HL-60 (cell line): ENCODE measurements around the gene CHST13.

ENCODE experiments used
- DNase-seq, 2 experiments: peaks; one replicate each; pipeline ENCODE4 v3.0.0-alpha.2; 2010 to 2020; ENCODE audit warnings: low read depth in 1 of 2, low spot score in 1 of 2
- H3K27ac ChIP-seq: fragments of 250-450 bp; sonication (Bioruptor Pico); replicated peaks from 2 replicates; pipeline ENCODE4 v1.5.1; 2020; ENCODE audit warnings: mild to moderate bottlenecking, moderate library complexity
- H3K27me3 ChIP-seq: fragments of 250-450 bp; sonication (Bioruptor Pico); 2 replicates; pipeline ENCODE4 v1.5.1; 2021; ENCODE audit warnings: mild to moderate bottlenecking, moderate library complexity; ENCODE audit not compliant: insufficient read depth, poor library complexity, severe bottlenecking
- H3K4me3 ChIP-seq: replicated peaks from 2 replicates; pipeline ENCODE4 v1.5.1; 2011; ENCODE audit warnings: mild to moderate bottlenecking, control low read depth, low read length; ENCODE audit not compliant: insufficient read depth
- CTCF ChIP-seq: IDR thresholded peaks from one replicate; pipeline ENCODE4 v1.5.1; 2011; ENCODE audit warnings: low read length, control low read depth, inconsistent platforms; ENCODE audit not compliant: insufficient read depth
- GABPA ChIP-seq: IDR thresholded peaks from 2 replicates; pipeline ENCODE4 v1.6.1; 2012; ENCODE audit warnings: low read depth
- POLR2AphosphoS5 ChIP-seq: IDR thresholded peaks from 2 replicates; pipeline ENCODE4 v1.6.1; 2012; ENCODE audit warnings: low read depth
- REST ChIP-seq: IDR thresholded peaks from 2 replicates; pipeline ENCODE4 v1.6.1; 2012; ENCODE audit warnings: low read depth; ENCODE audit not compliant: insufficient replicate concordance
- SPI1 ChIP-seq: IDR thresholded peaks from 2 replicates; pipeline ENCODE4 v1.6.1; 2012; ENCODE audit warnings: low read depth, mild to moderate bottlenecking, borderline replicate concordance

CHST13 gene

GRCh38 chr3:126551121-126551838, 27.3 kb downstream of the CHST13 start:
- no peak for DNase-seq
- no peaks in the 10 kb centered on the region for H3K27me3 ChIP-seq
- no peak overlapping the region for H3K27ac ChIP-seq
- TF ChIP-seq REST: no peak
- no peak for TF ChIP-seq CTCF
- no peak for TF ChIP-seq GABPA
- no peak for TF ChIP-seq SPI1
- TF ChIP-seq POLR2AphosphoS5: no peak
- no peak overlapping the region for H3K4me3 ChIP-seq

- TF ChIP-seq REST (no peak), SPI1 (no peak), GABPA (no peak), CTCF (no peak), POLR2AphosphoS5 (no peak)
- Histone ChIP-seq H3K27ac (no peak overlapping the region), H3K27me3 (no peaks in the 10 kb centered on the region), H3K4me3 (no peak overlapping the region)
- DNase-seq: no peak
Observed at GRCh38 chr3:126551839-126552687, 28.1 kb downstream of the CHST13 start.

GRCh38 chr3:126552688-126553283, 28.8 kb downstream of the CHST13 start:
- no peak overlapping the region for H3K4me3 ChIP-seq
- no peak for DNase-seq
- no peaks in the 10 kb centered on the region for H3K27me3 ChIP-seq
- TF ChIP-seq SPI1: no peak
- TF ChIP-seq POLR2AphosphoS5: no peak
- TF ChIP-seq GABPA: no peak
- TF ChIP-seq CTCF: no peak
- no peak for TF ChIP-seq REST
- H3K27ac ChIP-seq: no peak overlapping the region
